ELF-1 (cell line): Measurements from ENCODE around the gene CYP1A1.

Experiments used
- DNase-seq: peaks from one replicate; pipeline ENCODE4 v3.0.0-alpha.2; 2016; ENCODE audit warnings: low read depth, low spot score

Gene CYP1A1

GRCh38 chr15:74692327-74692726, 33.0 kb downstream of the CYP1A1 start:
- no peak for DNase-seq

DNA sequence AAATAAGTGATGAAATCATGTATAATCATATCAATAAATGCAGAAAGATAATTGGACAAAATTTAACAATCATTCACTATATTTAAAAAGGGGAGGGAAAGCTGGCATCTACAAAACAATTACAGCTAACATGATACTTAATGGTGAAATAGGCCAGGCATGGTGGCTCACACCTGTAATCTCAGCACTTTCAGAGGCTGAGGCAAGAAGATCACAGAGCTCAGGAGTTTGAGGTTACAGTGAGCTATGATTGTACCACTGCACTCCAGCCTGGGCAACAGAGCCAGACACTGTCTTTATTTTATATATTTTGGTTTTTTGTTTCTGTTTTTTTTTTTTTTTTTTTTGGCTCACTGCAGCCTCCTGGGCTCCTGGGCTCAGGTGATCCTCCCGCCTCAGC, 41.6 kb downstream of the CYP1A1 start:
- DNase-seq, result no peak

DNA sequence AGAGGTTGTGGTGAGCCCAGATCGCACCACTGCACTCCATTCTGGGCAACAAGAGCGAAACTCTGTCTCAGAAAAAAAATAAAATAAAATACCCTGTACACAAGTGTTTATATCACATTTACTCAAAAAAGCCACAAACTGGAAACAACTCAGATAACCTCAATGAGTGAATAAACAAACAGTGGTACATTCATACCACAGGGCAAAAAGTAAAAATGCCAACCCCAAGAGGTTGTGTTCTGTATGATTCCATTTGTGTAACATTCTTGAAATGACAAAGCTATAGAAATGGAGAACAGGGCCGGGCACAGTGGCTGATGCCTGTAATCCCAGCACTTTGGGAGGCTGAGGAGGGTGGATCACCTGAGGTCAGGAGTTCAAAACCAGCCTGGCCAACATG, 42.4 kb downstream of the CYP1A1 start:
- no peak for DNase-seq

DNA sequence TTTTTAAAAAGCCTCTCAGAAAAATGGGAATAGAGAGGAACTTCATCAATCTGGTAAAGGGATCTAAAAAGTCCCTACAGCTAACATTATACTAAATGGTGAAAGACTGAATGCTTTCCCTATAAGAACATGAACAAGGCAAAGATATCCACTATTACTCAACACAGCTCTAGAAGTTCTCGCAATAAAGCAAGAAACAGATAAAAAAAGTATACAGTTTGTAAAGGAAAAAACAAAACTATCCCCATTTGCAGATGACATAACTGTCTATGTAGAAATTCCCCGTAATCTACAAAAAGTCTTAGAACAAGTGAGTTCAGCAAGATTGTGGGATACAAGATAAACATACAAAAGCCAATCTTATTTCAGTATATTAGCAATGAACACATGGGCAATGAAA, 44.9 kb downstream of the CYP1A1 start:
- no peak for DNase-seq

GRCh38 chr15:74676801-74677200, 48.5 kb downstream of the CYP1A1 start:
- DNase-seq, result no peak

DNA sequence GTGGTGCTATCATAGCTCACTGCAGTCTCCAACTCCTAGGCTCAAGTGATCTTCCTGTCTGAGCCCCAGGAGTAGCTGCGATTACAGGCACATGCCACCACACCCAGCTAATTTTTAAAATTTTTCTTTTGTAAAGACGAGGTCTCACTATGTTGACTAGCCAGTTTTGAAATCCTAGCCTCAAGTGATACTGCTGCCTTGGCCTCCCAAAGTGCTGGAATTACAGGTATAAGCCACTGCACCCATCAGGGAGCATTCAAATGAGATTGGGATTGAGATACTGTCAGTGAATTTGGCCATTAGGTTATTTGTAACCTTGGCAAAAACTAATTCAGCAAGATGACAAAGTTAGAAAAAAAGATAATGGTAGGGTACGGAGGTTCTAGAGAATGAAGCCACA, 51.2 kb downstream of the CYP1A1 start:
- no peak for DNase-seq

DNA sequence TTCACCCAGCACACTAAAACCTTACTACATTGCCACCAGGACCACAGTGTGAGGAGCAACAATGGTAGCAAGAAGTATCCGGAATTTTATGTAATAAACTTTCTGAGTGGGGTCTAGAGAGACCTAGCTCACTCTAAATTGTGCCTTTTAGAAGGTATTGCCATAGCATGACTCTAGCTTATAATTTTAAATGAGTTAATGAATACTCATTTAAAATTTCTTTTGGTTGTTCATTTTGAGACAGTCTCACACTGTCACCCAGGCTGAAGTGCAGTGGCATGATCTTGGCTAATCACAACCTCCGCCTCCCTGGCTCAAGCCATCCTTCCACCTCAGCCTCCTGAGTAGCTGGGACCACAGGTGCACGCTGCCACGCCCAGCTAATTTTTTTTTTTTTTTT, 55.7 kb downstream of the CYP1A1 start:
- DNase-seq, result no peak
